Spleen (tissue), 7 donors: Measurements from ENCODE around the gene TMEM259.

Experiments
- CTCF ChIP-seq, 11 experiments: fragments of 200-600 bp in 7 of 11; fragments of 450-650 bp in 4 of 11; sonication (generic) in 4 of 11; IDR thresholded peaks in 8 of 11; conservative IDR thresholded peaks in 3 of 11; 1 replicate in 7 of 11; 2 replicates in 4 of 11; pipeline versions ENCODE4 v1.4.0 to v1.8.0; 2016 to 2021; ENCODE audit warnings: antibody characterized with exemption in 11 of 11, inconsistent platforms in 4 of 11, mild to moderate bottlenecking in 1 of 11
- POLR2AphosphoS5 ChIP-seq, 3 donors: sonication (generic); formaldehyde crosslinking; IDR thresholded peaks; one replicate each; pipeline ENCODE4 v1.5.1; 2017; ENCODE audit warnings: antibody characterized with exemption in 3 of 3
- donor health status: DM: no; HTN: no; CAD: no; lungs with moderate emphysema.
- donor health status: DM: no; HTN: no; CAD: no.
- donor health status: DM: no; HTN: no; CAD: no.

GRCh38 chr19:1016647-1017114 is 4.2 kb downstream of the TMEM259 start:
- TF ChIP-seq POLR2AphosphoS5 (IDR thresholded peaks at IDR 0.05) = peak; percentile 79 to 83 (median 81)
- TF ChIP-seq CTCF (IDR thresholded peaks at IDR 0.05 in 8 of 11, conservative IDR thresholded peaks at IDR 0.05 in 3 of 11) = no peak
